B cell (primary cell): Measurements from ENCODE around the gene HNF1B.

ENCODE experiments used
- EZH2 ChIP-seq: IDR thresholded peaks from 2 replicates; pipeline ENCODE4 v1.6.1; 2012; ENCODE audit warnings: borderline replicate concordance, low read depth, mild to moderate bottlenecking, moderate library complexity, low read length; ENCODE audit not compliant: insufficient read depth, poor library complexity, severe bottlenecking
- TF ChIP-seq, protein P1 (sequence below): fragments of 200-600 bp; IDR thresholded peaks from one replicate; pipeline ENCODE4 v1.8.0; 2022; ENCODE audit warnings: antibody characterized with exemption, mild to moderate bottlenecking

DNA sequence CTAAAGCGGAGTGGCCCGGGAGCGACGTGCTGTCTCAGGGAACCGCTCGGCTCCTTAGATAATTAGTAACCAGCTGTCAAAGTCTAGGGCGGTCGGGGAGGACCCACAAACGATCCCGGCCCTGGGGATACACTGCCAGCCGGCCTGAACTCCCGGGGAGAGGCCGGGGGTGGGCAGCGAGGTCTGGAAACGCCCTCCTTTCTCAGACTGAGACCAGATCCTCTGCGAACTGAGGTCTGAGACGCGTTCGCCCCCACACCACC, 1.3 kb downstream of the HNF1B start:
- TF ChIP-seq, protein P1, sequence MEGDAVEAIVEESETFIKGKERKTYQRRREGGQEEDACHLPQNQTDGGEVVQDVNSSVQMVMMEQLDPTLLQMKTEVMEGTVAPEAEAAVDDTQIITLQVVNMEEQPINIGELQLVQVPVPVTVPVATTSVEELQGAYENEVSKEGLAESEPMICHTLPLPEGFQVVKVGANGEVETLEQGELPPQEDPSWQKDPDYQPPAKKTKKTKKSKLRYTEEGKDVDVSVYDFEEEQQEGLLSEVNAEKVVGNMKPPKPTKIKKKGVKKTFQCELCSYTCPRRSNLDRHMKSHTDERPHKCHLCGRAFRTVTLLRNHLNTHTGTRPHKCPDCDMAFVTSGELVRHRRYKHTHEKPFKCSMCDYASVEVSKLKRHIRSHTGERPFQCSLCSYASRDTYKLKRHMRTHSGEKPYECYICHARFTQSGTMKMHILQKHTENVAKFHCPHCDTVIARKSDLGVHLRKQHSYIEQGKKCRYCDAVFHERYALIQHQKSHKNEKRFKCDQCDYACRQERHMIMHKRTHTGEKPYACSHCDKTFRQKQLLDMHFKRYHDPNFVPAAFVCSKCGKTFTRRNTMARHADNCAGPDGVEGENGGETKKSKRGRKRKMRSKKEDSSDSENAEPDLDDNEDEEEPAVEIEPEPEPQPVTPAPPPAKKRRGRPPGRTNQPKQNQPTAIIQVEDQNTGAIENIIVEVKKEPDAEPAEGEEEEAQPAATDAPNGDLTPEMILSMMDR, result no peak
- no peak for TF ChIP-seq EZH2
